NCI-H2081 treated with DMSO at 0.1 percent for 48 hours (cell line): ENCODE data around the gene PAQR6.
"Not testable (repeated sequence)": the region's sequence is repeated elsewhere in the genome, so short reads cannot be mapped to it uniquely, and the experiment has no call there.

Experiments used
- DNase-seq: peaks from one replicate; lab custom pipeline; 2025; lab: John Stamatoyannopoulos, UW

The PAQR6 gene

DNA sequence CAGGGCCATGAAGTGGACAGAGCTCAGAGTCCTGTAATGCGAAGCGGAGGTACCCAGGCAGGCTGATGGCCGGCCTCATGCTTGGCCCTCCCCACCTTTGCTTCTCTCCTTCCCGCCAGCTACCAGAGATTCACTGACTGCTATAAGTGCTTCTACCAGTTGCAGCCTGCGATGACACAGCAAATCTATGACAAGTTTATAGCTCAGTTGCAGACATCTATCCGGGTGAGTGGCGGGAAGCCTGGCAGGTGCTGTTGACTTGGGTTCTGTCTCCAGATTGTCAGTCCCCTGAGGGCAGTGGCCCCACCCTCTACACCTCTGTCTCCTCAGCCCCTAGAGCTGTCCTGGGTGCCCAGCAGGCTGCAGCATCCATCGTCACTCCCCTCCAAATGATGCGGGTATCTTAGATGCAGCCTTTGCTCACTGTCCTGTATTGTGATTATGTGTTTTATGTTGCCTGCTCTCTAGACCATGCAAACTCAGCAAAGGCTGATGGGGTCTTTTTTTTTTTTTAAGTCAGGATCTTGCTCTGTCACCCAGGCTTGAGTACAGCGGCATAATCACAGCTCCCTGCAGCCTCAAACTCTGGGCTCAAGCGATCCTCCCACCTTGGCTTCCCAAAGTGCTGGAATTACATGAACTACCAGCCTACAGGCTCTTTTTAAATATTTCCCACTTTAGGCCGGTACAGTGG lies 15.5 kb downstream of the PAQR6 start:
- no peak for DNase-seq

DNA sequence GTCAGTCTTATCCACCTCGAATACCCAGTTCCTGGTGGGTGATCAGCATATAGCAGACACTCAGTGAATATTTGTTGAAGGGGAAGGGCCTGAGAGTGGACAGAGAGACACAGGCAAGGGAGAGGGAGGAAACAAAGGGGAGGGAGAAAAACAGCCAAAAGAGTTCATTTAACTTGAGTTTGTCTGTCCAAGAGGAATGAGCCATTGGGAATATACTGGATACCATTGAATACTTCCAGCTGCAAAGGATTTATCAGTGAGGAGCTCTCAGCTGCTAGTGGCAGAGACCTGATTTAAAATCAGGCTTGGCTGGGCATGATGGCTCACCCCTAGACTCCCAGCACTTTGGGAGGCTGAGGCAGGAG lies 17.4 kb downstream of the PAQR6 start:
- DNase-seq = no peak

DNA sequence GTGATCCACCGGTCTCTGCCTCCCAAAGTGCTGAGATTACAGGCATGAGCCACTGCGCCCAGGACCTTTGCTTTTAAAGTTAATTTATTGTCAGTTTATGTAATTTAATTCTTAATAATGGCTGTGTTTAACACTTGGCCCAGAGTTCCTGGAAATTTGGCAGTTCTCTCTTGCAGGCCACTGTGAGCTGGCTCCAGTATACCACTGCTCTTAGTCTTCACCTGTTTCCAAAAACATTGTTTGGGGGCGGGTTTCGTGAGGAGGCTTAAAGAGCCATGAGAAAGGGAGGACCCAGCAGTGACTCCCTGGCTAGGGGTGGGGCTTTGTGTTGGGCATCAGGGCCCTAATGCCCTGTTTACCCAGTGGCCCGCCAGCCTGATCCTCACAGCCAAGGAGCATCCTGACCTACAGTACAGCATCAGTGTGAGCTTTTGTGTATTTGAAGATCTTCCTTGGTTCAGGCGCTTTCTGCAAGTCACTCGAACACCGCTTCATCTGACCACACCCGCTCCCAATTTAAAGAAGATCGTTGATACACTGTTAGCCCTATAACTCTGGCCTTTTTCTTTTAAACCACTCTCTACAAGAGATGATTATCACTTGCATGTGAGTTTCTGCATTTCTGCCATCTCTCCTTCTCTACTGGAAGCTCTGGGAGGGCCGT lies 17.9 kb downstream of the PAQR6 start:
- DNase-seq = no peak

DNA sequence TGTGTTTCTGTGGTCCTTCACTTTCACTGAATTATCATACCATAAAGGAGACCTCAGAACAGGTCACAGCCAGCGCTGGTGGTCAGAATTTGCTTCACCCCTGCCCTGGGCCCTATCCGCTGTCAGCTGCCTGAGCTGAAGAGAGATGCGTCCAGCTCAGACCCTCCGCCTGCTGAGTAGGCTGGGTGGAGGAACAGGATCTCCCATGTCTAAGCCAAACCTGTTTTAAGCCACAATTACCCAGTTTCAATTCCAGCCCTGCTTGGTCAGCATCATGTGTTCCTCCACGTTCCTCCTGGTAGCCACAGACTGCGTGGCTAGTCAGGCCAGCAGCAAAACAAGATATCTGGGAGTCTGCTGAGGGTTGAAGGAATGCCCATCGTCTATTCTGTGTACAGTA lies 19.4 kb downstream of the PAQR6 start:
- no peak for DNase-seq

DNA sequence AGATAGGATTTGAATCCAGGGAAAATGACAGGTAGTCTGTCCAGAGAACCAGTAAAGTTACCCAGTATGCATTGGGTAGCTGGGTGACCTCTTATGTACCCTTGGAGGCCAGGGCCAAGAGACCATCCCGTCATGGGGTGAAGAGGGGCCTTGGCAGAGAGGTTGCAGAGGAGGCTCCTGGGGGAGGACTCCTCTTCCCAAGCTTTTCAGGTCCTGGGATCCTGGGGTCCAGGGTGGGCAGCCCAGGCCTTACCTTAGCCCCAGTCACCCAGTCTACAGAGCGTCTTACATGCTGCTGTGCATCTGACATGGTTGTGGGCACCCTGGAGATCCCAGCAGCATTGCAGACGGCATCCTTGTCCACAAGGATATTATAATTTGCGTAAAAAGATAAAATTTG lies 21.1 kb downstream of the PAQR6 start:
- no peak for DNase-seq

DNA sequence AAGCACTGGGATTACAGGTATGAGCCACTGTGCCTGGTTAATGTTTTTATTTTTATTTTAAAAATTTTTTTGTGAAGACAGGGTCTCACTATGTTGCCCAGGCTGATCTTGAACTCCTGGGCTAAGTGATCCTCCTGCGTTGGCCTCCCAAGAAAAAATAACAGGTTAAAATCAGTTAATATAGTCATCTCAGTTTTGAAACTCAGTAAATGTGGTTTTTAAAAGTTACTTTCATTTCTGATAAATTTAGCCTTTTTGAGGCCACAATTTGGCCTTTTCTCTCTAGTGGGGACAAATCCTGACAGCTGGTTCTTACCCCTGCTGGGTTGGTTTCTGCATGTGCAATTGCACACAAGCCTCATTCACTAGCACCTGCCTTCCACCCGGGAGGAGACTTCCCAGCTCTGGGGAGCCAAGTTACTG lies 21.7 kb downstream of the PAQR6 start:
- no peak for DNase-seq

DNA sequence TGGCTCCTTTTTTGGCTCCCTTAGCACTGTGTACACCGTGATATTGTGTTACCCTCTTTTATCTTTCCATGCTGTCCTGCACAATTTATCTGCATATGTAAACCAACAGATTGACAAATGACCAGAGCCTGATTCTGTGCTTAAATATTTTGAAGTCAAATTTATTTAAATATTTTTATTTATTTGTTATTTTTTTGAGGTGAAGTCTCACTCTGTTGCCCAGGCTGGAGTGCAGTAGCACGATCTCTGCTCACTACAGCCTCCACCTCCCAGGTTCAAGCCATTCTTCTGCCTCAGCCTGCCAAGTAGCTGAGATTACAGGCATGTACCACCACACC lies 22.2 kb downstream of the PAQR6 start:
- no peak for DNase-seq

DNA sequence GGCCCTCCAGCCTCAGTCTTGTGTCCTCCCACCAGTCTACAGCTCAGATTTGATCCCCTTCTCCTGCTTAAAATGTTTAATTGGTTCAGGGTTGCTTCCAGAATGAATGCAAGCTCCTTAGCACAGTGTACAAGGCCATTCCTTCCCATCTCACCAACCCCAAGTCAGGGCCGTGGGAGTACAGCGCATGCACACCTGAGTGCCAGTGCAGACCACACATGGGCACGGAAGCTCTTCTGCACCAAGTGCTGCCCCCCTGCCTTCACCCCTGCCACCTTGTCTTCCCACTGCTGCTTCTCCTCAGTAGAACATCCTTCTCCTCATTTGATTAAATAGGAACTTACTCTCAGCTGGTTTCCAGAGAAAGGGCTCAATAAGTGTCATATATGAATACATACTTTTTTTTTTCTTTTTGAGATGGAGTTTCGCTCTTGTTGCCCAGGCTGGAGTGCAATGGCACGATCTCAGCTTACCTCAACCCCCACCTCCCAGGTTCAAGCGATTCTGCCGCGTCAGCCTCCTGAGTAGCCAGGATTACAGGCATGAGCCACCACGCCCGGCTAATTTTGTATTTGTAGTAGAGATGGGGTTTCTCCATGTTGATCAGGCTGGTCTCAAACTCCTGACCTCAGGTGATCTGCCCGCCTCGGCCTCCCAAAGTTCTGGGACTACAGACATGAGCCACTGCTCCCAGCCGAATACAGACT lies 25.7 kb downstream of the PAQR6 start:
- no peak for DNase-seq

DNA sequence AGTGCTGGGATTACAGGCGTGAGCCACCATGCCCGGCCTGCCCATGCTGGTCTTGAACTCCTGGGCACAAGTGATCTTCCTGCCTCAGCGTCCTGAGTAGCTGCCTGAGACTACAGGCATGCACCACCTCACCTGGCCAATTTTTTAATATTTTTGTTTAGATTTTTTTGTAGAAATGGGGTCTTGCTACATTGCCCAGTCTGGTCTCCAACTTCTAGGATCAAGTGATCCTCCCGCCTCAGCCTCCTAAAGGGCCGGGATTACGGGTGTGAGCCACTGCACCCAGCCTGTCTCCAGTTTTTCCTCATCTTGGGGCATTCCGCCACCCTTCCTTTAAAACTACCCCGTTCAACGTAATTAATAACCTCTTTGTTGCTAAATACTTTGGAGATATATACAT lies 27.6 kb downstream of the PAQR6 start:
- DNase-seq = no peak

DNA sequence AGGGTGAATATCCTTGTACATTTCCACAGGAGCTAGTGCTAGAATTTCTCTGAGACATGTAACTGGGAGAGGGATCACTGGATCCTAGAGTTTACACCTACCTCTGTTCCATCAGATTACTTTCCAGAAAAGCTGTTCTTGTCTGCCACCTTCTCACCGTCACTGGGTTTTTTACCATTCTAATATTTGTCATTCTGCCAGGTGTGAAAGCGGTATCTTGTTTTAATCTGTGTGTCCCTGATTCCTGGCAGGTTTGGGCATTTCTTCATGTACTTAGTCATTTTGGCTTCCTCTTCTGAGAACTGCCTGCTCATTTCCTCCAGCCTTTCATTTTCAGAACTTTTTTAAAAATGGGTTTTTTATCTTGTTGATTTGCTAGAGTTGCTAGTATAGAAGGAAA lies 30.0 kb downstream of the PAQR6 start:
- DNase-seq = no peak

DNA sequence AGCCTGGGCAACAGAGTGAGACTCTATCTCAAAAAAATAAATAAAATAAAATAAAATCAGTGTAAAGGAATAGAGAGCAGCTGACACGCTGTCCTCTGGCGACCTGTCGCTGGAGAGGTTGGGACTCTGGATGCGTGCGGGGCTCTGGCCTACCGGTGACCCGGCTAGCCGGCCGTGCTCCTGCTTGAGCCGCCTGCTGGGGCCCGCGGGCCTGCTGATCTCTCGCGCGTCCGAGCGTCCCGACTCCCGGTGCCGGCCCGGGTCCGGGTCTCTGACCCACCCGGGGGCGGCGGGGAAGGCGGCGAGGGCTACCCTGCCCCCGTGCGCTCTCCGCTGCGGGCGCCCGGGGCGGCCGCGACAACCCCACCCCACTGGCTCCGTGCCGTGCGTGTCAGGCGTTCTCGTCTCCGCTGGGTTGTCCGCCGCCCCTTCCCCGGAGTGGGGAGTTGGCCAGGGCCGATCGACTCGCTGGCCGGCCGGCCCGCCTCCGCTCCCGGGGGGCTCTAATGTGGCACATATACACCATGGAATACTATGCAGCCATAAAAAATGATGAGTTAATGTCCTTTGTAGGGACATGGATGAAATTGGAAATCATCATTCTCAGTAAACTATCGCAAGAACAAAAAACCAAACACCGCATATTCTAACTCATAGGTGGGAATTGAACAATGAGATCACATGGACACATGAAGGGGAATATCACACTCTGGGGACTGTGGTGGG lies 31.3 kb downstream of the PAQR6 start:
- DNase-seq = not testable (repeated sequence)

DNA sequence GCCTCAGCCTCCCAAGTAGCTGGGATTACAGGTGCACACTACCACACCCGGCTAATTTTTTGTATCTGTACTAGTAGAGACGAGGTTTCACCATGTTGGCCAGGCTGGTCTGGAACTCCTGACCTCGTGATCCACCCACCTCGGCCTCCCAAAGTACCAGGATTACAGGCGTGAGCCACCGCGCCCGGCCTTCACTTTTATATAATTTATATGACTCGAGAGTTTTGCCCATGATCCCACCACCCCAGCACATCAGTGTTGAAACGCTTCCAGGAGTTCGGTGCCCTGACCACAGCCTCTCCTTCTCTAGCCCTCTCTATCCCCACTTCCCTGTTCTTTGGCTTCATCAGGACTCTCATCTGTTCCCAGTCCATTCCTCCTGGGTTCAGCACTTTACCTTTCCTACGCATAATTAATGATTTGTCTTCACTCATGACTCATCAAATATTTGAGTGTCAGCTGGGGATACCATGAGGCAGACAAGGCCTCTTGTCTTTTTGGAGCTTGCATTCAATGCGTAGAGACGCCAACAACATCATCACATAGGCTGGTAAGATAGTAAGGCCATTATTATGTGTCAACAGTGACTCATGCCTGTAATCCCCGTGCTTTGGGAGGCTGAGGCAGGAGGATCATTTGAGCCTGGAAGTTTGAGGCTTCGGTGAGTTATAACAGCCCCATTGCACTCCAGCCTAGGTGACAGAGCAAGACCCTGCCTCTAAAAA lies 33.7 kb downstream of the PAQR6 start:
- no peak for DNase-seq

DNA sequence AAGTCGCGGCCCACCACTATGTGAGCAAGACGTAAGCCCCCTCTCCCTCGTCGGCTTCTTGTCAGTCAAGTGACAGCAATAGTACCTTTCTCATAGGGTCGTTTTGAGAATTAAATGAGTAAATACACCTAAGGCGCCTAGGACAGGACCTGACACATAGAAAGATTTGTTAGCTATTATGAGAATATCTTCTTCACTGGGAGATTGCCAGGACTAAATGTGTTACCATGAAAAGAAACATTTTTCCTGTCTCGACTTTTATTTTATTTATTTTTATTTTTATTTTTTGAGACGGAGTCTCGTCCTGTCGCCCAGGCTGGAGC lies 34.3 kb downstream of the PAQR6 start:
- DNase-seq = no peak

DNA sequence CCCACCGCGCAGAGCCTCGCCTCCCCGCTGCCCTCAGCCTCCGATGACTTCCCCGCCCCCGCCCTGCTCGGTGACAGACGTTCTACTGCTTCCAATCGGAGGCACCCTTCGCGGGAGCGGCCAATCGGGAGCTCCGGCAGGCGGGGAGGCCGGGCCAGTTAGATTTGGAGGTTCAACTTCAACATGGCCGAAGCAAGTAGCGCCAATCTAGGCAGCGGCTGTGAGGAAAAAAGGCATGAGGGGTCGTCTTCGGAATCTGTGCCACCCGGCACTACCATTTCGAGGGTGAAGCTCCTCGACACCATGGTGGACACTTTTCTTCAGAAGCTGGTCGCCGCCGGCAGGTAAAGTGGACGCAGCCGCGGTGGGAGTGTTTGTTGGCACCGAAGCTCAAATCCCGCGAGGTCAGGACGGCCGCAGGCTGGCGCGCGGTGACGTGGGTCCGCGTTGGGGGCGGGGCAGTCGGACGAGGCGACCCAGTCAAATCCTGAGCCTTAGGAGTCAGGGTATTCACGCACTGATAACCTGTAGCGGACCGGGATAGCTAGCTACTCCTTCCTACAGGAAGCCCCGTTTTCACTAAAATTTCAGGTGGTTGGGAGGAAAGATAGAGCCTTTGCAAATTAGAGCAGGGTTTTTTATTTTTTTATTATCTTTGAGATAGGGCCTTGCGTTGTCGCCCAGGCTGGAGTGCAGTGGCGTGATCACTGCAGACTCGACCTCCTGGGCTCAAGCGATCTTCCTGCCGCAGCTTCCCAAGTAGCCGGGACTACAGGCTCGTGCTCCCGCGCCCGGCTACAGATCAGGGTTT lies 34.8 kb downstream of the PAQR6 start, which contains the start of gene PMF1:
Gene PMF1 (plus strand): TSS at position 175 of the 811 bp plus-strand sequence. CDS start 9 bp downstream, at position 184.
- peak; percentile 92 for DNase-seq

DNA sequence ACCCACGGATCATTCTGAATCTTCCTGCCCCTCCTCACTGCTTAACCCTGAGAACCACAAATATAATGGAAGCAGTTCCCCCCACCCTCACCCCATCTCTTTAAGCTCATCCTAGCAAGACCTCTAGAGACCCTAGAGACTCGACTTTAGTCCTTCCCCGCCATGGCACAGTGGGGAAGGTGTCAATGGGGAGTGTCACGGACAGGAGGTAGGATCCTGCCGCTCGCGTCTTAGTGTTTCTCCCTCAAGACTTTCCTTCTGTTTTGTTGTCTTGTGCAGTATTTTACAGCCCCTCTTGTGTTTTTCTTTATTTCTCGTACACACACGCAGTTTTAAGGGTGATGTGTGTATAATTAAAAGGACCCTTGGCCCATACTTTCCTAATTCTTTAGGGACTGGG lies 35.7 kb downstream of the PAQR6 start:
- no peak for DNase-seq

DNA sequence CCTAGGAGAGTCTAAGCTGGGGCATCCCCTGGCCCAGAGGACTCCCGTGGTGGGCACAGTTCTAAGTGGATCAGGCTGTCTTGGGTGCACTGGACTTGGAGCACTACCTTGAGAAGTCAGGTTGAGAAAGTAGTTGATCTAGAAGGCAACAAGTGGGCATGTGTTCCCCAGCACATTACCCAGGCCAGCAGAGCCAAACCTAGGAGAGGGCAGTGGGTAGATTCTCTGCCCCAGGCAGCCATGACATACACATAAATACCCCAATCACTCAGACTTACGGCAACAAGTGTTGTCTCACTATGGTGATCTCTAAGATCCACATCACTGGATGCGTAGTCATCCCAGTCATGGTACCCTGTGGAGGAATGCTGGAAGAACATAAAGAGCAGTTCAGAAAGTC lies 36.6 kb downstream of the PAQR6 start:
- no peak for DNase-seq

DNA sequence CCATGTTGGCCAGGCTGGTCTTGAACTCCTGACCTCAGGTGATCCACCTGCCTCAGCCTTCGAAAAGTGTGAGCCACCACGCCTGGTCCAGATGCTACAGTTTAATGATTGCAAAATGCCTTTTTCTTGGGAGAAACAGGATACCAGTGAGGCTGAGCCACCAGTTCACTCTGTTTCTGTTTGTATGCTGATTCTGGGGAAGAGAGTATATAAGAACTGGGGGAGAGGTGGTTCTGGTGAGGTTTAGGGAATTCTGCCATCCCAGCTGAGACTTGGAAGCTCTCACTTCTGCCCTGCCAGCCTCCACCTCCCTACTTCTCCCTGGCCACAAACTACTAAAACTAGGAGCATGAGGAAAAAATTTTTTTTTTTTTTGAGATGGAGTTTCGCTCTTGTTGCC lies 43.2 kb downstream of the PAQR6 start:
- DNase-seq = no peak

DNA sequence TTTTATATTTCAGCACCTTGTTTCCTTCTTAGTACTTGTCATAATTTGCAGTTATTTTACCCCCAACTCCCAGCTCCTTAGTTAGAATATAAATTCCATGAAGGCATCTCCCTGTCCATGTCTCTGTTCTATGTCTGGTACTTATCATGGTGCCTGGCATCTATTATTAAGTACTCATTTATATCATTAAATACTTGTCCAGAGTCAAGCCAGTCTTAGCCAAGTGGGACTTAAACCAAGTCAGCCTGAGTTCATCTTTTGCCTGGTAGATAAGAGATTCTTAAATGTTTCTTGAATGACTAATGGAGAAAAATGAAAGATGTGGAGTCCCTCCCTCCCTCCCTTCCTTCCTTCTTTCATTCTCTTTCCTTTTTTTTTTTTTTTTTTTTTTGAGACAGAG lies 44.5 kb downstream of the PAQR6 start:
- DNase-seq = no peak

DNA sequence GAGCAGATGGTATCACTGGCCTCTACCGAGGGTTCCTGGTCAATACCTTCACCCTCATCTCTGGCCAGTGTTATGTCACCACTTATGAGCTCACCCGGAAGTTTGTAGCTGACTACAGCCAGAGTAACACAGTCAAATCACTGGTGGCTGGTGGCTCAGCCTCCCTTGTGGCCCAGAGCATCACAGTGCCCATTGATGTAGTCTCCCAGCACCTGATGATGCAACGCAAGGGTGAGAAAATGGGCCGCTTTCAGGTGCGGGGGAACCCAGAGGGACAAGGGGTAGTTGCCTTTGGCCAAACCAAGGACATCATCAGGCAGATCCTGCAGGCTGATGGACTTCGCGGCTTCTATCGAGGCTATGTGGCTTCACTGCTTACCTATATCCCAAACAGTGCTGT lies 47.8 kb downstream of the PAQR6 start:
- DNase-seq = no peak

DNA sequence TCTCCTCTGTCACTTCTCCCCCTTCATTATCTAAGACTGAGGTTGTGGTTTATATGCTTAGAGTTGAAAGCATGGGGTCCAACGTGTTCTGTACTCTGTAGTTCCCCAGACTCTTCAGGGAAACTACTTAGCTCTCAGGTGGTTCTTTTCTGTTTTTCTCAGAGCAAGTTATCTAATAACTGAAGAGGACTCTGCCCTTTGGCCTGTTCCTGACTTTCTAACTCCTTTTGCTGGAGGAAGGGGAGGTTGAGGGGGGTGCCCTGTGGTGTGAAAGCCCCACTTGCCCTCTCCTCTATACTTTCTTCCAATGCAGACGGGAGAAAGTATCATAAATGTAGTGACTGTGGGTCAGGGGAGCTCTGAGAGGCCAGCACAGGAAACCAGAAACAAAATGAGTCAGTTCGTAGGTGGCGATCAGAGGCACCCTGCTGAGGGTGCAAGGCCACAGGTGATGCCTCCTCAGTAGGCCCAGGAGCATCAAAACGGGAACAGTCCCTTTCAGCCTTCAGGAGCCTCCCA lies 49.0 kb downstream of the PAQR6 start:
- no peak for DNase-seq

DNA sequence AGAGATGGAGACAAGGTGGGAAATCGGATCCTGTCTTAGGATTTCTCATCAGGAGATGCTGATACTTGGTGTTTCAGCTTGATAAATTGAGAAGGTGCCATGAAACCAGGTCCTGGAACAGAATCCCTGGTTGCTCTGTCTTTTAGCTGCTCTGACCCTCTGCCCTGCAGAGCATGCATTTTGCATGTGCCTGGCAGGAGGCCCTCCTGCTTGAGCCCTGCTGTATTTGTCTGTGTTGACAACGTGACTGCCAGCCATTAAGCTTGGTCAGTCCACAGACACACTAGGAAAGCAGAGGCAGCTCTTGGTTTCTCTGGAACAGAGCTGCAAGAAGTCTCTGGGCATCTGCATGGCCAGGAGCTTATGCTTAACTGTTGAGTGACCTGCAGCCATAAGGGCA lies 51.4 kb downstream of the PAQR6 start:
- no peak for DNase-seq
